HG03097 (cell line): ENCODE results near the gene KCNG2.

ENCODE experiments used
- ATAC-seq: cut with Tn5 transposase; IDR thresholded peaks from one replicate; pipeline ENCODE4 v1.9.1; 2021; ENCODE audit not compliant: unreplicated experiment, low FRiP score

The KCNG2 gene

DNA sequence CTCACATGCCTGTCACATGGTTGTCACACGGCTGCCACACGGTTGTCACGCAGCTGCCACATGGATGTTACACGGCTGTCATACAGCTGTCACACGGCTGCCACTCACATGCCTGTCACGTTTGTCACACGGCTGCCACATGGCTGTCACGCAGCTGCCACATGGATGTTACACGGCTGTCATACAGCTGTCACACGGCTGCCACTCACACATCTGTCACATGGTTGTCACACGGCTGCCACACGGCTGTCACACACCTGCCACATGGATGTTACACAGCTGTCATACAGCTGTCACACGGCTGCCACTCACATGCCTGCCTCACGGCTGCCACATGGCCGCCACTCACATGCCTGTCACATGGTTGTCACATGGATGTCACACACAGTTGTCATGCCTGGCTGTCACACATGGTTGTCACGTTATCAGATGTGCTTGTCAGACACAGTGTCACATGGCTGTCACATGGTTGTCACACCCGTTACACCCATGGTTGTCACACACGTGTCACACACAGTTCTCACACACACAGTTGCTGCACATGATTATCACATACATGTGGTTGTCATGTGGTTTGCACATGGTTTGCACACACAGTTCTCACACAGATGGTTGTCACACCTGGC is 19.4 kb downstream of the KCNG2 start:
- ATAC-seq = no peak

DNA sequence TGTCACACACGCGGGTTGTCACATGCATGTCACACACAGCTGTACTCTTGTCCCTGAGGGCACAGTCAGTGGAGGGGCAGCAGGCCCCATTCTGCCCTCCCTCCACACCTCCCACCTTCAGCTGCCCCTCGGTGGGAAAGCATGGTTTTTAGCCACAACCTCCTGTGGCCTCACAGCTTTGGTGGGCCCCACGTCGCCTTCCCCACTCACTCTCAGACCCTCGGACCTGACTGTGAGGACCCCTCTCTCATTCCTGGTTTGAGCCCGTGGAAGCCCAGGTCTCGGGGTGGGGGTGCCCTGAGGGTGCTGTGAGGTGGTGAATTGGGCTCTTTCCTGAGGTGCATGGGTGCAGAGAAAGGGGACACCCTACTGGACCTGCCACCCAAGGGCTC is 19.9 kb downstream of the KCNG2 start:
- ATAC-seq = no peak

- no peak for ATAC-seq
Measured at GRCh38 chr18:79818036-79818435, 20.3 kb downstream of the KCNG2 start.

DNA sequence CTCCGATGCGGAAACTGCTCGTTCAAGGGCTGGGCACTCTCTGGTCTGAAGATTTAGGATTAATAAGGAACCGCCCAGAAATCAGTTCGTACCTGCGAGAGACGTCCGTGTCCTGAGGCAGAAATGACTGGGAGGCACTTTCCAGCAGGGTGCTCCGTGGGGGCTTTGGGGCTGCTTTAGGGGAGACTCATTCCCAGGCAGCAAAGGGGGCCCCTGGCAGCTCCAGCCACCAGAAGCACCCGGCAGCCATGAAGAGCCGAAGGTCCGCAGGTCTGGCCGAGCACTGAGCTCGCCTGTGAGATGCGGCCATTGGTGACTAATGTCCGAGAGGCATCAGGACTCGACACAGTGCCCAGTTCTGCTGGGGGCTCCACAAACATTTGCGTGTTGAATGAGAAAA is 20.9 kb downstream of the KCNG2 start:
- ATAC-seq = no peak

DNA sequence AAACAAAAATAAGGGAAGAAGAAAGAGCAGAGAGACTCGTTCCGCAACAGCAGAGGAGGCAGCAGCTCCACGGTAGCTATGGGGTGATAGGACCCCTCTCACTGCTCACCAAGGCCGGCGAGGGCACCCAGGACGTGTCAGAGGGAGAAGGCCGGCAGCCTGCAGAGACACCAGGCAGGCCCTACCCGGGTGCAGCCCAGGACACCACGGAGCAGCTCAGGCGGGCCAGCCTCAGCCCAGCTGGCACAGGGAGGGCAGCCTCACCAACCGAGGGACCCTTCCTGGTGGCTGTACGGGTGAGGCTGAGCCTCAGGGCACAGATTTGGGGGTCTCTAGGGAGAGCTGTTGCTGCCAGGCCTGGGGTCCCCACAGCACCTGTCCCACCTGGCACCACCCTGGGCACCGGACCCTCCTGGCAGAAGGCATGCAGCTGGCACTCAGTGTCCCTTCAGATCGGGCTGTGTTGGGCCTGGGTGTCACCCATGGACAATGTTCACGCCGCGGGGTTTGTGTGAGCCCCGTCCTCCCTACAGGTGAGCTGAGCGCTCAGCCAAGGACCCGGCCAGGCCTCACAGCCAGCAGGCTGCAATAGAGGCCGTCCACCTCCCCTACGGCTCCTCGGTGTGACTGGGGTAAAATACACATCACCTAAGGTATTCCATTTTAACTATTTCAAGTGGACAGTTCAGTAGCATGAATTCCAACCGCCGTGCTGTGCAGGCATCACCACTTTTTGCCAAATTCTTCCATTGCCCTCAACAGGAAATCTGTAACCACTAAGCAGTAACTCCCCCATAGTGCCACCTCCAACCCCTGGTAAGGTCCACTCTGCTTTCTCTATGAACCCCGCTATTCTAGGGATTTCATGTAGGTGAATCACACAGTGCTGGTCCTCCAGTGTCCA is 21.6 kb downstream of the KCNG2 start:
- no peak for ATAC-seq

GRCh38 chr18:79819968-79820351 is 22.2 kb downstream of the KCNG2 start:
- peak; percentile 80 for ATAC-seq

- ATAC-seq = no peak
Measured at GRCh38 chr18:79823120-79823519, 25.4 kb downstream of the KCNG2 start.

DNA sequence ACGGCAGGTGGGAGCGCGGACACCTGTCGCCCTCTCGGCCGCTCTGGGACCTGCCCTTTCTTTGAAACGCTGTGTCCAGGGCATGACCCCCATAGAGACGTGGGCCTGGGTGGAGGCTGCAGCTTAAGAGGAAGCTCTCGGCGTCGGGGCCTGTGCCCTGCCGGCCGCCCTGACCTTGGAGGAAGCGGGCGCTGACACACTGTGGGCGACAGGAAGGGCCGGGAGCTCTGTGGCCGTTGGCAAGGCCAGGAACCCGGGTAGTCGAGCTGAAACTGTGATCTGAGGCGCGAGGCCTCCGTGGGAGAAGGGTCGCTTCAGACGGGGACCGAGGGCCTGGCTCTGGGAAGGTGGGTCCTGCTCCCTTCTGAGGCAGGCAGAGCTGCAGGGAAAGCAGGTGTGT is 28.2 kb downstream of the KCNG2 start:
- no peak for ATAC-seq

- ATAC-seq = no peak
Measured at GRCh38 chr18:79826966-79827365, 29.2 kb downstream of the KCNG2 start.

DNA sequence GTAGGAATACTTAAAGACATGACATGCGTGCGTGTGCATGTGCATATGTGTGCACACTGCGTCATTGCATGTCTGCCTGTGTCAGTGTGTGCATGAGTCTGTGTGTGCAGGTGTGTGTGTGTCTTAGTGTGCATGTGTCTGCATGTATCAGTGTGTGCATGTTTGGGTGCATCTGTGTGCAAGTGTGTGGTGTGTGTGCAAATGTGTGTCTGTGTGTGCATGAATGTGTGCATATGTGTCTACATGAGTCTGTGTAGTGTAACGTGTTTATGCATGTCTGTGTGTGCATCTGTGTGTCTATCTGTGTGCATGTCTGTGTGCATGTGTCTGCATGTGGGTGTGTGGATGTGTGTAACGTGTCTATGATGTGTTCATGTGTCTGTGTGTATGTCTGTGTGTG is 30.5 kb downstream of the KCNG2 start:
- ATAC-seq = no peak

GRCh38 chr18:79829136-79829854 is 31.6 kb downstream of the KCNG2 start:
- no peak for ATAC-seq

DNA sequence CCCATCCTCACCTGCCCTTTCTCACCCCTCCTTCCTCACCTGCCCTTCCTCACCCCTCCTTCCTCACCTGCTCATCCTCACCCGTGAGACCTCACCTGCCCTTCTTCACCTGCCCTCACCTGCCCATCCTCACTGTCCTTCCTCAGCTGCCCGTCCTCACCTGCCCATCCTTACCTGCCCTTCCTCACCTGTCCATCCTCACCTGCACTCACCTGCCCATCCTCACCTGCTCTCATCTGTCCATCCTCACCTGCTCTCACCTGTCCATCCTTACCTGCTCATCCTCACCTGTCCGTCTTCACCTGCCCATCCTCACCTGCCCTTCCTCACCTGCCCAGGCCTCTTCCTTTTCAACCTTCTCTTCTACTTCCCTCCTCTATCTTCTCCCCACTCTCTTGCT is 34.4 kb downstream of the KCNG2 start:
- no peak for ATAC-seq

- ATAC-seq = no peak
Measured at GRCh38 chr18:79834834-79835233, 37.1 kb downstream of the KCNG2 start.

DNA sequence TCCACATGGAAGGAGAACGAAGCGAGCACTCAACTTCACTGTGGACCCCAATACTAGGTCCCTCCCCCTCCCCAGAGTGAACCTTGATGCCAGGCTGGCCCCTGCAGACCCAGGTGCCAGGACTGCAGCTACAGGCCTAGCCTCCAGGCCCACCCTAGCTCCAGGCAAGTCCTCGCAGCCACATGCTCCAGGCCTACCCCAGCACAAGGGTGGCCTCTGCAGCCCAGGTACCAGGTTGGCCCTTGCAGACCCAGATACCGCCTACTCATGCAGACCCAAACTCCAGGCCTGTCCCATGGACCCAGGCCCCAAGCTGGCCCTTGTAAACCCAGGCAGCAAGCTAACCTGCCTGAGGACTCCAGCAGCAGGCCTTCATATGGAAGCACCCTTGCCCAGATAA is 44.2 kb downstream of the KCNG2 start:
- no peak for ATAC-seq

GRCh38 chr18:79844999-79845563 is 47.3 kb downstream of the KCNG2 start:
- no peak for ATAC-seq

GRCh38 chr18:79846936-79847557 is 49.3 kb downstream of the KCNG2 start:
- ATAC-seq = no peak

- no peak for ATAC-seq
Measured at GRCh38 chr18:79847606-79848293, 50.0 kb downstream of the KCNG2 start.

GRCh38 chr18:79848294-79848578 is 50.5 kb downstream of the KCNG2 start:
- no peak for ATAC-seq

- ATAC-seq = no peak
Measured at GRCh38 chr18:79848579-79849327, 51.0 kb downstream of the KCNG2 start.
